Esophagus muscularis mucosa (tissue), 4 donors: ENCODE results near the gene EDARADD. TPM values are rescaled to one million over a fixed set of nuclear protein-coding genes. Genes with fewer than 3 reads are reported as not detected.

ENCODE experiments used
- DNase-seq: peaks from one replicate; pipeline ENCODE4 v3.0.0-alpha.2; 2017; ENCODE audit errors: extremely low spot score
- H3K27ac ChIP-seq, 4 donors: fragments of 200-600 bp; sonication (generic); replicated peaks in 1 of 4; 1 replicate in 3 of 4; 2 replicates in 1 of 4; pipeline ENCODE4 v1.5.1; 2016 to 2019; ENCODE audit warnings: mild to moderate bottlenecking in 1 of 4
- H3K27me3 ChIP-seq, 4 donors: fragments of 200-600 bp; sonication (generic); one replicate each; pipeline versions ENCODE4 v1.5.1 to v1.6.0; 2016 to 2019
- H3K36me3 ChIP-seq, 4 donors: fragments of 200-600 bp; sonication (generic); one replicate each; pipeline ENCODE4 v1.5.1; 2016 to 2019
- H3K4me1 ChIP-seq, 4 donors: fragments of 200-600 bp; sonication (generic); one replicate each; pipeline ENCODE4 v1.5.1; 2016 to 2019
- H3K4me3 ChIP-seq, 4 donors: fragments of 200-600 bp; sonication (generic); 1 replicate in 2 of 4; 2 replicates in 2 of 4; pipeline ENCODE4 v1.5.1; 2016 to 2019; ENCODE audit warnings: mild to moderate bottlenecking in 4 of 4, moderate library complexity in 1 of 4
- H3K9me3 ChIP-seq, 4 donors: fragments of 200-600 bp; sonication (generic); 1 replicate in 3 of 4; 2 replicates in 1 of 4; pipeline ENCODE4 v1.5.1; 2016 to 2019
- CTCF ChIP-seq, 3 experiments: fragments of 200-600 bp in 2 of 3; fragments of 450-650 bp in 1 of 3; sonication (generic) in 2 of 3; IDR thresholded peaks; one replicate each; pipeline ENCODE4 v1.5.1; 2017 to 2019; ENCODE audit warnings: antibody characterized with exemption in 3 of 3, mild to moderate bottlenecking in 2 of 3, moderate library complexity in 1 of 3
- EP300 ChIP-seq: sonication (generic); formaldehyde crosslinking; IDR thresholded peaks from one replicate; pipeline ENCODE4 v1.6.1; 2017; ENCODE audit warnings: antibody characterized with exemption
- POLR2A ChIP-seq: fragments of 450-650 bp; IDR thresholded peaks from one replicate; pipeline ENCODE4 v1.6.1; 2017; ENCODE audit warnings: antibody characterized with exemption, moderate library complexity, mild to moderate bottlenecking, low read depth
- POLR2AphosphoS5 ChIP-seq, 2 donors: sonication (generic); formaldehyde crosslinking; IDR thresholded peaks; one replicate each; pipeline ENCODE4 v1.6.1; 2017; ENCODE audit warnings: antibody characterized with exemption in 2 of 2
- WGBS: methylation state at CpG from one replicate; pipeline ENCODE4 v1.1.5; 2018; 5-methylcytosine and 5-hydroxymethylcytosine counted together
- intact Hi-C: fragments of 100-400 bp; cut with DNase I; formaldehyde crosslinking; loops from one replicate; pipeline ENCODE4 v1.15.1; 2023
- total RNA-seq, 4 donors: library from RNA; depleted of rRNA; stranded (reverse); fragments of >200 nt; gene quantifications; one replicate each; pipeline versions ENCODE4 v1.1.0 to v1.2.1, GENCODE V29; 2016

The EDARADD gene
- total RNA-seq, 4 donors from 2014 or later = 0.66 to 1.6 TPM; not detected in 2

- WGBS = 75% methylated on average over 4 of the region's 4 CpGs
- no peaks in the 10 kb centered on the region for H3K36me3 ChIP-seq
- no peaks in the 10 kb centered on the region for H3K9me3 ChIP-seq
- no peaks in the 10 kb centered on the region for H3K4me1 ChIP-seq
- H3K27ac ChIP-seq = no peak overlapping the region
- no peak overlapping the region for H3K4me3 ChIP-seq
- TF ChIP-seq EP300 (no peak), CTCF (IDR thresholded peaks at IDR 0.05) (no peak), POLR2A (no peak), POLR2AphosphoS5 (IDR thresholded peaks at IDR 0.05) (no peak)
- DNase-seq = no peak
- intact Hi-C loops = no loop called here
- no peaks in the 10 kb centered on the region for H3K27me3 ChIP-seq
Measured at GRCh38 chr1:236514703-236515442, 120.8 kb downstream of the EDARADD start.

- H3K27ac ChIP-seq = no peak overlapping the region
- no peak for DNase-seq
- TF ChIP-seq POLR2AphosphoS5 (IDR thresholded peaks at IDR 0.05) (no peak), POLR2A (no peak), EP300 (no peak), CTCF (IDR thresholded peaks at IDR 0.05) (no peak)
- H3K36me3 ChIP-seq = no peaks in the 10 kb centered on the region
- no peaks in the 10 kb centered on the region for H3K9me3 ChIP-seq
- H3K27me3 ChIP-seq = no peaks in the 10 kb centered on the region
- H3K4me3 ChIP-seq = no peak overlapping the region
- H3K4me1 ChIP-seq = no peaks in the 10 kb centered on the region
- 91% methylated on average over 3 of the region's 4 CpGs for WGBS
- intact Hi-C loops = no loop called here
Measured at GRCh38 chr1:236515443-236515958, 121.4 kb downstream of the EDARADD start.

- Histone ChIP-seq H3K9me3 (no peaks in the 10 kb centered on the region), H3K27ac (no peak overlapping the region), H3K36me3 (no peaks in the 10 kb centered on the region), H3K27me3 (no peaks in the 10 kb centered on the region), H3K4me3 (no peak overlapping the region), H3K4me1 (no peaks in the 10 kb centered on the region)
- no peak for DNase-seq
- WGBS = 53% methylated on average over 8 of the region's 8 CpGs
- TF ChIP-seq POLR2A (no peak), CTCF (IDR thresholded peaks at IDR 0.05) (no peak), EP300 (no peak), POLR2AphosphoS5 (IDR thresholded peaks at IDR 0.05) (no peak)
- intact Hi-C loops = no loop called here
Measured at GRCh38 chr1:236516929-236517704, 123.0 kb downstream of the EDARADD start.

- no peak for DNase-seq
- Histone ChIP-seq H3K4me1 (peaks cover 0 to 7% (median 4%) of the 10 kb centered on the region in 4 donors), H3K27me3 (no peaks in the 10 kb centered on the region), H3K27ac (no peak overlapping the region), H3K4me3 (no peak overlapping the region), H3K9me3 (no peaks in the 10 kb centered on the region), H3K36me3 (no peaks in the 10 kb centered on the region)
- intact Hi-C loops = no loop called here
- 77% methylated on average over 5 of the region's 5 CpGs for WGBS
- TF ChIP-seq POLR2AphosphoS5 (IDR thresholded peaks at IDR 0.05) (no peak), POLR2A (no peak), CTCF (IDR thresholded peaks at IDR 0.05) (no peak), EP300 (no peak)
Measured at GRCh38 chr1:236518322-236518721, 124.2 kb downstream of the EDARADD start.
